Measurements from ENCODE around the gene SDK1.

DNA sequence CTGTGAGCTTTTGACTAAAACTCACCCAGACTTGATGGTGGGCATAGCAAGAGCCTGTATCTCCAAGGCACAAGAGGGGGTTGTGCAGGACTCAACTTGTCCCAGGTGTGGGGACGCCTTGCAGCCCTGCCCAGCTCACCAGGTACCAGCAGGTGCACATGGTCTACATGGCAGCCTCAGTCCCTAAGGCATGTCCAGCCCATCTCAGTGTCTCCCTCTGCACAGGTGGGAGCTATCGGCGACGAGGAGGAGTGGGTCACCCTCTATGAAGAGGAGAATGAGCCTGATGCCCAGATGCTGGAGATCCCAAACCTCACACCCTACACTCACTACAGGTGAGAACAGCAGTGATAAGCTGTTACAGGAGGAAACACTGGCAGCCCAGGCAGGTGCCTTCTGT lies 809.4 kb downstream of the SDK1 start:
- TF ChIP-seq, protein P1, sequence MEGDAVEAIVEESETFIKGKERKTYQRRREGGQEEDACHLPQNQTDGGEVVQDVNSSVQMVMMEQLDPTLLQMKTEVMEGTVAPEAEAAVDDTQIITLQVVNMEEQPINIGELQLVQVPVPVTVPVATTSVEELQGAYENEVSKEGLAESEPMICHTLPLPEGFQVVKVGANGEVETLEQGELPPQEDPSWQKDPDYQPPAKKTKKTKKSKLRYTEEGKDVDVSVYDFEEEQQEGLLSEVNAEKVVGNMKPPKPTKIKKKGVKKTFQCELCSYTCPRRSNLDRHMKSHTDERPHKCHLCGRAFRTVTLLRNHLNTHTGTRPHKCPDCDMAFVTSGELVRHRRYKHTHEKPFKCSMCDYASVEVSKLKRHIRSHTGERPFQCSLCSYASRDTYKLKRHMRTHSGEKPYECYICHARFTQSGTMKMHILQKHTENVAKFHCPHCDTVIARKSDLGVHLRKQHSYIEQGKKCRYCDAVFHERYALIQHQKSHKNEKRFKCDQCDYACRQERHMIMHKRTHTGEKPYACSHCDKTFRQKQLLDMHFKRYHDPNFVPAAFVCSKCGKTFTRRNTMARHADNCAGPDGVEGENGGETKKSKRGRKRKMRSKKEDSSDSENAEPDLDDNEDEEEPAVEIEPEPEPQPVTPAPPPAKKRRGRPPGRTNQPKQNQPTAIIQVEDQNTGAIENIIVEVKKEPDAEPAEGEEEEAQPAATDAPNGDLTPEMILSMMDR (IDR thresholded peaks at IDR 0.05), result no peak
- no peak for TF ChIP-seq POLR2A (IDR thresholded peaks at IDR 0.05)

Data from uterus (tissue), 2 donors.